Measurements from ENCODE around the gene SLIT3.

GRCh38 chr5:169152946-169153345 is 148.0 kb downstream of the SLIT3 start:
- TF ChIP-seq TAF1 (IDR thresholded peaks at IDR 0.05; ENCODE audit: control insufficient read depth, extremely low read depth, insufficient read depth, low read length, severe bottlenecking) (no peak), CBX1 (IDR thresholded peaks at IDR 0.05; ENCODE audit: low read depth) (no peak), CHD2 (IDR thresholded peaks at IDR 0.05; ENCODE audit: low read depth, low read length) (no peak), SIN3B (IDR thresholded peaks at IDR 0.05; ENCODE audit: low read depth) (no peak), DMBX1 (CRISPR knock-in tag; IDR thresholded peaks at IDR 0.05; ENCODE audit: borderline replicate concordance) (no peak), CTCF (IDR thresholded peaks at IDR 0.05 in 2 of 3, conservative IDR thresholded peaks at IDR 0.05 in 1 of 3; ENCODE audit: insufficient read depth in 2 of 3, low read depth in 1 of 3, low read length in 3 of 3) (no peak), USF2 (CRISPR knock-in tag; IDR thresholded peaks at IDR 0.05) (no peak), POLR2A (conservative IDR thresholded peaks at IDR 0.05) (no peak), TCF7L2 (IDR thresholded peaks at IDR 0.05; ENCODE audit: low read depth, low read length) (no peak)
